Fibroblast of skin of back (primary cell): ENCODE measurements around the gene CYP8B1.
A peak's percentile ranks its signal among the peaks of the same experiment; 100 is the strongest.
"Not testable (repeated sequence)": the region's sequence is repeated elsewhere in the genome, so short reads cannot be mapped to it uniquely, and the experiment has no call there.

Experiments
- DNase-seq: peaks from one replicate; pipeline ENCODE4 v3.0.0-alpha.2; 2013

Gene CYP8B1

GRCh38 chr3:42884324-42884723 is 8.6 kb upstream of the CYP8B1 start:
- no peak for DNase-seq

GRCh38 chr3:42883251-42883930 is 7.7 kb upstream of the CYP8B1 start:
- not testable (repeated sequence) for DNase-seq

DNA sequence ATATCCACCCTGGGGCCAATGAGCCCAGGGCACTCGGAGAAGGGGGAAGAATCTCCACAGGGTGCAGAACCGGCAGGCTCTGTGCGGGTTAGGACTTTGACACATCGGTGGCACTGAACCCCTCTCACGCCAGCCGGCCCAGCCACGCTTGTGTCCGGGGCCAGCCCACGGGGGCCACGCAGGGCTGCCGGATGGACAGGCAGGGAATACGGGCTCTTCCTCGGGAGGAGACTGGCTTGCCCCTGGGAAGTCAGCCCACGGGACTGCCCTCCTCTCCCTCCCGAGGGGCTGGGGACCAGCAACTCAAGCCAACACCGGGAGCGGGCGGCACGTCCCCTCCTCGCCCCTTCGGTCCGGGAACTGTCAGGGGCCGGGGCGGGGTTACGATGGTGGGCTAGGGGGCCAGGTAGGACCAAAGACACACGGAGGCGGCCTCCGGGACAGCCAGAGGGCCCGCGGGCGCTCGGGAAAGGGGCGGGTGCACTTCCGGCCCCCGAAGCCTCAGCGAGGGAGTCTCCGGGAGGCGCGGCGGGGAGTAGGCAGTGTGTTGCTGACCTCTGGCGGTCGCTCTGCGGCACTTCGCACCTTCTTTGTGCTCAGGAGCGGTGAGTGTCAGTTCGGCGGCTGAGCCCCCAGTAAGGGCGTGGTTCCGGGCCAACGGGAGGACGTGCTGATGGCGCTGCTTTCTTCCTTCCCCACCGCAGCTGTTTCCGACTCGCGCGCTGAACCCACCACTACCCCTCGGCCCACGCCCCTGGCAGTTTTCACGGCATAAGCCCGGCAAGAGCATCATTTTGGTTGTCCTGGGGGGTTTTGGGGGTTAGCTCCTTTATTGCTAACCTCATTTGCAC is 5.1 kb upstream of the CYP8B1 start:
- peak; percentile 83 for DNase-seq

DNA sequence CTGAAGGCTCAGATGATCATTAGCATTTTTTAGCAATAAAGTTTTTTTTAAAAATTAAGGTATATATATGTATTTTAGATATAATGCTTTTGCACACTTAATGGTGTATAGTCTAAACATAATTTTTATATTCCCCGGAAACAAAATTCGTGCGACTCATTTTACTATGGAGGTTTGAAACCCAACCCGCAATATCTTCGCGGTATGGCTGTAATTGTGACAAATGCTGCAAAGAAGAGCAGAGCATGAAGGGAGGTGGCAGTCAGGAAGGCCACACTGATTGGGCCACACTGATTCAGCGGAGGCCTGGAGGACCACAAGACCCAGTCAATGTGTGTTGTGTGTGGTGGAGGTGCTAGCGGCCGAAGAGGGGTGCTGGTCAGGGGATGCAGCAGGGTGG is 4.5 kb upstream of the CYP8B1 start:
- DNase-seq = no peak

DNA sequence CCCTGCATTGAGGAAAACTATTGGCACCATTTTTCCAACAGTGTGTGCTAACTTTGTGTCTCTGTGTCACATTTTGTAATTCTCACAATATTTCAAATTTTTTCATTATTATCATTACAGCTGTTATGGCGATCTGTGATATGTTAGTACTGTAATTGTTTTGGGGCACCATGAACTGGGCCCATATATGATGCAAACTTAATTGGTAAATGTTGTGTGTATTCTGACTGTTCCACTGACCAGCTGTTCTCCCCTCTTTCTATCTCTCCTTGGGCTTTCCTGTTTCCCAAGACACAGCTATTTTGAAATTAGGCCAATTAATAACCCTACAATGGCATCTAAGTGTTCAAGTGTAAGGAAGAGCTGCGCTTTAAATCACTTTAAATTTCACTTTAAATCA is 2.2 kb upstream of the CYP8B1 start:
- DNase-seq = no peak

DNA sequence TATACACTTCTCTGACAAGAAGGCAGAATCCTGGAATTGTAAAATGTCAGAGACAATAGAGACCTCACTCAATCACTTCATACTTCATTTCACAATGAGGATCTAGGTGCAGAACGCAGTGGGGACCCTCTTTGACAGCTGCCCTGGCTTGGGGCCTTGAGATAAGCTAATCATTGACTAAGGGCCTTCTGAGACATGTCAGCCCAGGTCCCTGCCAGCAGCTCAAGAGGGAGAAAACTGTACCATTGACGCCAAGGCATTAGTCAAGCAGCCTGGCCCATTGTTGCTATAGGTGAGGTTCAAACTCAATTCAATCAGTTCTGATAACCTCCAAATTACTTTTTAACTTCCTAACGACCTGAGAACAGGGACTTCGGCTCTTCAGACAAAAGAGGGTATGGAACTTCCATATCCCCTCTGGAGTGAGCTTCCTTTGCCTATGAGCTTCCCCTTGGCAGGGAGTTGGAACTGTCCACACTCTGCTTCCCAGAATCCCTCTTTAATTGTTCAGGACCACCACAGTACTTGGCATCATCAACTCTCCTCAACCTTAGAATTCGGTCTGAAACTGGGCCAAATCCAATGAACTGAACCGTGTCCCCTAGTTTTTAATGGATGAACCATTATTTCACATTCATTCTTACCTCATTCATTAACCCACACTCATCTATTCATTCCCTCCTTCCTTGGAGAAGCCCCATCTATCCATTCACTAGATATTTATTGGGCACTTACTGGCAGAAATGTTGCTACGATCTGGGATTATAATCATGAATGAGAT is 1.5 kb upstream of the CYP8B1 start:
- DNase-seq = no peak

- DNase-seq = no peak
Measured at GRCh38 chr3:42876401-42876800, 722 bp upstream of the CYP8B1 start.

DNA sequence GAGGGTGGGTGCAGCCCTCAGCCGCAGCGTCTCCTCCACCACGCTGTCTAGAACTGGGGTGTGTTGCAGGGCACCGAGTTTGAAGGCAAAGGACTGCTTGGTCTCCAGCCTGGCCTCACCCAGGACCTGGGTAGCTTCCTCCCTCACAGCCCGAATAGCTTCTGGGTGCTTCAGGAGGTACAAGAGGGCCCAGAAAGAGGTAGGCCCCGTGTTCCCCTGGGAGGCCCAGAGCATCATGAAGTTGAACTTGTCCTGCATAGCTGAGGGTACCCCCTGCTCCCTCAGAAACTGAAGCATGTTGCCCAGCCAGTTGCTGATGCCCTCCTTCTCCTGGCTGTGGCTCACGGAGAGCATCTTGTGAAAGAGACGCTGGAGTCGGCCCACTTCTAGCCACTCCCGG is 930 bp downstream of the CYP8B1 start:
- no peak for DNase-seq

DNA sequence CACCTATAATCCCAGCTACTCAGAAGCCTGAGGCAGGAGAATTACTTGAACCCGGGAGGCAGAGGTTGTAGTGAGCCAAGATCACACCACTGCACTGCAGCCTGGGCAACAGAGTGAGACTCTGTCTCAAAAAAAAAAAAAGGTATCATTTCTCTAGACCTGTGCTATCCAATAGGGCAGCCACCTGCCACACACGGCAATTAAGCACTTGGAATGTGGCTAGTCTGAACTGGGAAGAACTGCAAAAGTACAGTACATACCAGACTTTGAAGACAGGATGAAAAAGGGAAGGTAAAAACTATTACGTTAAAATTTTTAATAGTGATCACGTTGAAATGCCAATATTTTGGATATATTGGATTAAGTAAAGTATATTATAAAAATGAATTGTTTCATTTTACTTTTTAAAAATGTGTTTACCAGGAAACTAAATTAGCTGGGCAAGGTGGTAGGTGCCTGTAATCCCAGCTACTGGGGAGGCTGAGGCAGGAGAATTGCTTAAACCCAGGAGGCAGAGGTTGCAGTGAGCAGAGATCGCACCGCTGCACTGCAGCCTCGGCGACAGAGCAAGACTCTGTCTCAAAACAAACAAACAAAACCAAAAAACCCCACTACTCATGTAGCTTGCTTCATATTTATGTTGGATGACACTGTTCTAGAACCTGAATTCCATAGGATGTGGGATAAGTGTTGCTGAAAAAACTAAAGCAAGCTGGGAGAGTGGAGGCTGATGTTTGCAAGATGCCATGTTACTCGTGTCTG is 2.3 kb downstream of the CYP8B1 start:
- DNase-seq = no peak

- DNase-seq = no peak
Measured at GRCh38 chr3:42872718-42873117, 3.0 kb downstream of the CYP8B1 start.

DNA sequence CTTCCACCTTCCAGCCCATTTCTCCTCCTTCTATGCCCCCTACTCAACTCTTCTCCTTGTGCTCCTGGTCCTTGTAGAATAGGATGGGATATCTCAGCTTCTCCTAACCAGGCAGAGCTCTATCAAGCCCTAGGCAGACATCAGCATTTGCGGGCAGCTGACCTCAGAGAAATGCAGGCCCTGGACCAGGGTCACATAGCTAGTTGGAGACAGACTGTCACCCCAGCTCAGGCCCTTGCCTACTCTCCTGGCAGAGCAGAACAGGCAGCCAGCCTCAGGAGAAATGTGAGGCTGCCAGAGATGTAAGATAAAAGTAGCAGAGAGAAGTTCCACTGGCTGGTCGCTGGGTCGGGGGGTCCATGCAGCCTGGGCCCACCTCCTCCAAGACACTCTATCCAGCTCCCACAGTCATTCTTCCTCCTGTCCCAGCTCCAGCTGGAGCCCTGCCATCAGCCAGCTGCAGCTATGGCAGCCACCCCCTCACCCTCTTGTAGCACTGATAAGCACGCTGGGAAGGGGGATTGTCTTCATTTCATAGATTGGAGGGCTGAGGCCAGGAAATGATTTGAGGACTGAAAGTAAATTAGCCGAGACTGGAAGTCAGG is 4.0 kb downstream of the CYP8B1 start:
- DNase-seq = no peak

DNA sequence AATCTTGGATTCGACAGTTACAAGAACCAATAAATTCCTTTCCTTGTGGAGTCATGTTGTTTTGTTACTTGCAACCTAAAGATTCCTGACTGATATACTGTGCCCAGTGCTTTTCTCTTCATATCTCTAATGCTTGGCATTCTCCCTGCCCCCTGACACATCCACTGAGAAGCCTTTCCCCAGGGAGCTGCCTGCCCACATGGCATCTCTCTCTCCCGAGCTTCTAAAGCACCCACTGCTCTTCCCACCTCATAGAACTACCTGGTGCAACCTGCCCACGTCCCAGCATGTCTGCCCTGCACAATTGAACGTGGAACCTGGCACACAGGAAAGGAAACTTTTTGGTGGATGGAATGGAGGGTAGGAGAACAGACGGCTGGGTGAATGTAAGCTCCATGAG is 6.8 kb downstream of the CYP8B1 start:
- no peak for DNase-seq

DNA sequence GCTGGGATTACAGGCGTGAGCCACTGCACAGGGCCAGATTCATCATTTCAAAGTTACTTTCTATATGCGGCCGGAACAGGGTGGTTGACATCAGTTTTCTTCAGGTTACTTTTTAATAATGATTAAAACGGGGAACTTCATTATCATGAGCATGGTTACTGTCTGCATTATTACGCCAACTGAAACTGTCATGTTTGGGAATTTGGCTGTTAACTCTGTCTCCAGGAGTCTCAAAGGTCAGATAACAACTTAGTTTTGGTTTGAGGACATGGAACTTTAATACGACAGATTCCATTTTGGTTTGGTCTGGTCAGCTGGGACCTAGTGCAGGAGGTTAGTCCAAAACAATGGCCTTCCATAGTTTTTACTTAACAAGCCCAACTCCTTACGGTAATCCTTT is 8.5 kb downstream of the CYP8B1 start:
- DNase-seq = no peak

GRCh38 chr3:42865256-42865655 is 10.4 kb downstream of the CYP8B1 start:
- DNase-seq = no peak

DNA sequence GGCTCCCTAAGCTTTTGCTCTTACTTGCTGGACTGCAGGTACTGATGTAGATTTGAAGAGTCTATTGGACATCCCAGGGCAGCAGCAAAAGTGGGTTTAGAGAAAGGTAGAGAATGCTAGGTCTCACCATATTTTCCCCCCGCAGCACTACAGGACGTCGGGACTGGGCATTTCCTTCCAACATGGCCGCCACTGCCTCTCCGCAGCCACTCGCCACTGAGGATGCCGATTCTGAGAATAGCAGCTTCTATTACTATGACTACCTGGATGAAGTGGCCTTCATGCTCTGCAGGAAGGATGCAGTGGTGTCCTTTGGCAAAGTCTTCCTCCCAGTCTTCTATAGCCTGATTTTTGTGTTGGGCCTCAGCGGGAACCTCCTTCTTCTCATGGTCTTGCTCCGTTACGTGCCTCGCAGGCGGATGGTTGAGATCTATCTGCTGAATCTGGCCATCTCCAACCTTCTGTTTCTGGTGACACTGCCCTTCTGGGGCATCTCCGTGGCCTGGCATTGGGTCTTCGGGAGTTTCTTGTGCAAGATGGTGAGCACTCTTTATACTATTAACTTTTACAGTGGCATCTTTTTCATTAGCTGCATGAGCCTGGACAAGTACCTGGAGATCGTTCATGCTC is 11.2 kb downstream of the CYP8B1 start:
- DNase-seq = no peak

DNA sequence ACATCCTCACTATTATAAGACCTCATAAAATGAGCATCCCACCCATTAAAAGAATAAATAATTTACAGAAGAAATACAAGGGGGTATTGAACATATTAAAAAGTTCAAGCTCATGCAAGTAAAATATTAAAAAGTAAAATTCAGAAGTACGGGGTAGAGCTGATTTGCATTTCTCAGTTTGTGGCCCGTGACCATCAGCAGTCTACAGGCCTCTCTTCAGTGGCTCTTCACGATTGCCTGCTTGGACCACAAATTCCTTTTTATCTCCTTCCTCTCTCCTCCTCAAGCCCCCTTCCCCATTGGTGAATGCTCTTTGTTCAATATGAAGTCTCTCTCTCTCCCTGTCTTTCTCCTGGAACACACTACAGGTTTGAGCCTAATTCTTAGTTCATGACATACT is 19.1 kb downstream of the CYP8B1 start:
- DNase-seq = no peak

- no peak for DNase-seq
Measured at GRCh38 chr3:42855547-42856380, 19.9 kb downstream of the CYP8B1 start.

DNA sequence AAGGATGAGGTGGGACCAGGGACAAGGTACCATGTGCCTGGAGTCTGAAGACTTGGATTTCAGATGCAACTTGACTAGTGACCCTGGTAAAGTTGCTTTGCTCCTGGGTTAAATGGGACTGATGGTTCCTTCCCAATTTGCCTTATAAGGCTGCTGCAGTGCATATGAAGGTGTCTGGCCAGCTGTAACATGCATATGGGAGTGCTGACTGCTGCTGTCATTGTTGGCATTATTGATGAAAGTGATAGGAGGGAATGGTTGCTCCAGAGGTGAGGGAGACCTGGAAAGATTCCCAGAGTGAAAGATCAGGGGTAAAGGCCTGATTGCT is 20.5 kb downstream of the CYP8B1 start:
- DNase-seq = no peak

GRCh38 chr3:42853739-42854302 is 21.9 kb downstream of the CYP8B1 start:
- no peak for DNase-seq

GRCh38 chr3:42853056-42853455 is 22.6 kb downstream of the CYP8B1 start:
- no peak for DNase-seq

DNA sequence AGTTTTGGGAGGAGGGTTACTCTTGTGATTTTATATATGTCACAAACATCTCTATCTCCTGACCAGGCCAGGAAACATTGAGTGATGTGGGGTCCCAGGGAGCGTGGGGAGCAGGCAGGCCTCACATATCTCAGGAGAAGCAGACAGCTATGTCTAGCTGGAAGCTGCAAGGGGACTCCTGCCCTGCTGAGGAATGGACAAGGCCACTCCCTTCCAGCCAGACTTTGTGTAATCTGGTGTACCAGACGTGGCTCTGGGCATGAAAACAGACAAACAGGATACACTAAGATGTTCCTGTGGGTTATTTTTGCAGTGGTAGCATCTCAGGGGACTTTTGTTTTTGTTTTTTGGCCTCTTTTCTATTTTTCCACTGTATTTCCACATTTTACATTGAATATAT is 23.2 kb downstream of the CYP8B1 start:
- no peak for DNase-seq
